GM12878 (cell line): ENCODE measurements around the gene DAAM1.
A peak's percentile ranks its signal among the peaks of the same experiment; 100 is the strongest.

Experiments used
- ASH2L ChIP-seq: fragments of 300-600, 200-600 bp; sonication (generic); IDR thresholded peaks from 2 replicates; pipeline ENCODE4 v1.6.1; 2017; ENCODE audit warnings: low read depth, mild to moderate bottlenecking, borderline replicate concordance
- ATF7 ChIP-seq: fragments of 450-650 bp; IDR thresholded peaks from 2 replicates; pipeline ENCODE4 v1.6.1; 2016; ENCODE audit warnings: low read depth, mild to moderate bottlenecking
- EP300 ChIP-seq, 2 experiments: fragments of 150-350 bp in 1 of 2; IDR thresholded peaks; 2 replicates each; pipeline ENCODE4 v1.6.1; 2011 to 2012; ENCODE audit warnings: low read depth in 2 of 2, low read length in 2 of 2, borderline replicate concordance in 1 of 2, improper control_type of control experiment in 1 of 2, inconsistent platforms in 1 of 2; ENCODE audit not compliant: control insufficient read depth in 1 of 2
- IRF4 ChIP-seq: IDR thresholded peaks from 2 replicates; pipeline ENCODE4 v1.6.1; 2011; ENCODE audit warnings: low read depth, low read length
- TCF7 ChIP-seq: IDR thresholded peaks from 2 replicates; pipeline ENCODE4 v1.6.1; 2014; ENCODE audit warnings: antibody characterized with exemption, borderline replicate concordance
- YY1 ChIP-seq: IDR thresholded peaks from 2 replicates; pipeline ENCODE4 v1.6.1; 2011; ENCODE audit warnings: low read depth, mild to moderate bottlenecking, low read length
- TF ChIP-seq, protein P1 (sequence below), 3 experiments: IDR thresholded peaks in 2 of 3; conservative IDR thresholded peaks in 1 of 3; 2 replicates each; pipeline ENCODE4 v1.5.1; 2011; ENCODE audit warnings: low read depth in 3 of 3, low read length in 3 of 3, mild to moderate bottlenecking in 3 of 3, control low read depth in 2 of 3, moderate library complexity in 2 of 3, inconsistent platforms in 1 of 3, mixed read lengths in 1 of 3; ENCODE audit not compliant: control insufficient read depth in 2 of 3, insufficient read depth in 1 of 3; ENCODE audit errors: extremely low read depth in 1 of 3

DNA sequence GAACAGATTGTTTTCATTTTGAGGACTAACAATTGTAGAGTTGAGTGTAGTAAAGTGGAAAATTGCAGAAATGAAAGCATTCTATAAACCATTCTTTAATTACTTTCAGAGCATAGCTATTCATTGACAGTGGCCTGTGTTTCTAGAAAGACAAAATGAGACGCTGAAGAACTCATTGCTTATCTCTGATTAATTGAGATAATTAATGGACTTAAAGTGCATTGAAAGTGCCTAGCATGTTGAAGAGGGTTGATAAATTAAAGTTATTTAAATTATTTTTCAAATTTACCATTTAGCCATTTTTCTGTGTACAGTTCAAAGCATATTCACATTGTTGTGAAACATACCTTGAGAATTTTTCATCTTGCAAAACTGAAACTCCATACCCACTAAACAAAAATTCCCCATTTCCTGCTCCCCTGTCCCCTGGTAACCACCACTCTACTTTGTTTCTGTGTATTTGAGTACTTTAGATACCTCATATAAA is 57.4 kb downstream of the DAAM1 start:
- TF ChIP-seq IRF4 (0 out of 2 replicates have a peak, but pooled peaks have one; percentile 16), ATF7 (peak; percentile 61), EP300 (IDR thresholded peaks at IDR 0.05; ENCODE audit: borderline replicate concordance in 1 of 2, control insufficient read depth in 1 of 2, low read depth in 2 of 2, low read length in 2 of 2) (peak; percentile 58 to 64), YY1 (no peak), TCF7 (no peak), ASH2L (no peak)
- TF ChIP-seq, protein P1, sequence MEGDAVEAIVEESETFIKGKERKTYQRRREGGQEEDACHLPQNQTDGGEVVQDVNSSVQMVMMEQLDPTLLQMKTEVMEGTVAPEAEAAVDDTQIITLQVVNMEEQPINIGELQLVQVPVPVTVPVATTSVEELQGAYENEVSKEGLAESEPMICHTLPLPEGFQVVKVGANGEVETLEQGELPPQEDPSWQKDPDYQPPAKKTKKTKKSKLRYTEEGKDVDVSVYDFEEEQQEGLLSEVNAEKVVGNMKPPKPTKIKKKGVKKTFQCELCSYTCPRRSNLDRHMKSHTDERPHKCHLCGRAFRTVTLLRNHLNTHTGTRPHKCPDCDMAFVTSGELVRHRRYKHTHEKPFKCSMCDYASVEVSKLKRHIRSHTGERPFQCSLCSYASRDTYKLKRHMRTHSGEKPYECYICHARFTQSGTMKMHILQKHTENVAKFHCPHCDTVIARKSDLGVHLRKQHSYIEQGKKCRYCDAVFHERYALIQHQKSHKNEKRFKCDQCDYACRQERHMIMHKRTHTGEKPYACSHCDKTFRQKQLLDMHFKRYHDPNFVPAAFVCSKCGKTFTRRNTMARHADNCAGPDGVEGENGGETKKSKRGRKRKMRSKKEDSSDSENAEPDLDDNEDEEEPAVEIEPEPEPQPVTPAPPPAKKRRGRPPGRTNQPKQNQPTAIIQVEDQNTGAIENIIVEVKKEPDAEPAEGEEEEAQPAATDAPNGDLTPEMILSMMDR (IDR thresholded peaks at IDR 0.05 in 2 of 3, conservative IDR thresholded peaks at IDR 0.05 in 1 of 3; ENCODE audit: control insufficient read depth in 2 of 3, extremely low read depth in 1 of 3, insufficient read depth in 1 of 3, low read depth in 3 of 3, low read length in 3 of 3) = no peak
